HG02763 (cell line): ENCODE measurements around the gene RASSF5.
"Not testable (repeated sequence)": the region's sequence is repeated elsewhere in the genome, so short reads cannot be mapped to it uniquely, and the experiment has no call there.

Experiments
- ATAC-seq: cut with Tn5 transposase; IDR thresholded peaks from one replicate; pipeline ENCODE4 v1.9.1; 2021; ENCODE audit warnings: mild to moderate bottlenecking, moderate library complexity; ENCODE audit not compliant: unreplicated experiment

The RASSF5 gene

DNA sequence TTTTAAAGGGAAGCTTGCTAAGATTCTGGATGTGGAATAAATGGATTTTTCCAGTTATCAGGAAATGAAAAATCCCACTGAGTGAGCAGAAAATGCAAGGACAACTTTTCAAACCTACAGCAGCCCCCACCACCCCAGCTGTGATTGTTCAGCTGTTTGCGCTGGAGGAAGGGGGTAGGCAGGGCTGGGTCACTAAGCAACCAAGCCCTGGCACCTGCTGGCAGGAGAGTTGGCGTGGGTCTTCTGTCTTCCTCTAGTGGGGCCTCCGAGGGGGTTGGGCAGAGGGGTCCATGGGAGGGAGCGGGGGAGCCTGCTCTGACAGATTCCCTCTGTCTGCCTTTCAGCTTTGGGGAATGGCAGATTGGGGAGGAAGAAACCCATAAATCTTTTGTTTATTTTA lies 59.7 kb downstream of the RASSF5 start:
- ATAC-seq: no peak

DNA sequence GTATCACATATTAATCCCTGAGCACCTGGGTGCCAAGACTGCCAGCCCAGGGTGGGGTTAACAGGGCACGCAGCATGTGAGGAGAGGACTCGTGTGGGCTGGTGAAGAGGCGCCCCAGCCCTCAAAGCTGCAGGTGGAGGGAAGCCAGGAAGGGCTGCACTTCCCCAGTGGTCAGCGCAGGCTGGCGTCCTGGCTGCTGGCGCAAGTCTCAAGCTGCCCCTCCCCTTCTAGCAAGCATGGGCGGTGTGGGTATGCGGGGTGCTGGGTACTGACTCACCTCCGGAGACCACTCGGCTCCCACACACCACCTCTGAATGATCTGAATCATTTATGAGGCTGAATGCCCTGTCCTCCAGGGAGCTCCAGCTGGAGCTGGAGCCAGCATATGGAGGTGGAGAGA lies 60.9 kb downstream of the RASSF5 start:
- ATAC-seq: no peak

GRCh38 chr1:206568779-206569352 lies 61.5 kb downstream of the RASSF5 start:
- ATAC-seq: no peak

- ATAC-seq: no peak
These were observed 62.2 kb downstream of the RASSF5 start for GRCh38 chr1:206569556-206569955.

DNA sequence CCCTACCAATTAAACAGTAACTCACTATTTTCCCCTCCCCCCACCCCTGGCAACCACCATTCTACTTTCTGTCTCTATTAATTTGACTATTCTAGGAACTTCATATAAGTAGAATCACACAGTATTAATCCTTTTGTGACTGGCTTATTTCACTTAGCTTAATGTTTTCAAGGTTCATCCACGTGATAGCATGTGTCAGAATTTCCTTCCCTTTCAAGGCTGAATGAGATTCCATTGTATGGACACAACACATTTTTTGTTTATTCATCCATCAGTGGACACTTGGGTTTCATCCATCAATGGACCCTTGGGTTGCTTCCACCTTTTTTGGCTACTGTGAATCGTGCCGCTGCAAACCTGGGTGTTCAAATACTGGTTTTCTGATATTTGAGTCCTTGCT lies 63.2 kb downstream of the RASSF5 start:
- no peak for ATAC-seq

DNA sequence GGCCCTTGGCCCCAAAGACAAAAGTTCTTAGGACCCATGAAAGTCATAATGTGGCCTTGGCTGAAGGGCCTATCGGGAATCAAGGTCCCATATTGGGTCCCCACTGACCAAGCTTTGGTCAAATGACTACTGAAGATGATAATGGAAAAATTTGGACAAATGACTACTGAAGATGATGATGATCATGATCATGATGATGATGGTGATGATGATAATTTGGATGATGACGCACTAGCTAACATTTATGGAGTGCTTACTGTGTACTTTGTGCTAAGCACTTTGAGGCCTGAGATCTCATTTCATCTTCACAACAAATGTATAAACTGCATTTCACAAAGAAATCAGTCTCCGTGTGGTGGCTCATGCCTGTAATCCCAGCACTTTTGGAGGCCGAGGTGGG lies 65.5 kb downstream of the RASSF5 start:
- no peak for ATAC-seq

- no peak for ATAC-seq
These were observed 66.0 kb downstream of the RASSF5 start for GRCh38 chr1:206573319-206573718.

DNA sequence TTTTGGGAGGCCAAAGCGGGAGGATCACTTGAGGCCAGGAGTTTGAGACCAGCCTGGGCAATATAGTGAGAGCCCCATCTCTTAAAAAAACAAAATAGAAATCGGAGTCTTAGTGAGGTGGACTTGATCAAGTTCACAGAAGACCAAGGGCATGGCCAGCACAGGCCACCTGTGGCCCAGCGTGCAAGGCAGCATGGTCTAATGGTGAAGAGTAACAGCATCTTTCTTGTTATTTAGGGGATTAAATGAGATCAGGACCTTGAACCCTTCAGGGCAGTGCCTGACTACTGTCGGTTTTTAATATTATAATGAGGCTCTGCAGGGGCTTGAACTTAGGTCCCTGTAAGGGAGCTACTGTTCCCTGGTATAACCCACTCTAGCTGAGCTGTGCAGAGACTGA lies 66.4 kb downstream of the RASSF5 start:
- ATAC-seq: no peak

GRCh38 chr1:206575165-206575893 lies 68.0 kb downstream of the RASSF5 start:
- no peak for ATAC-seq

- ATAC-seq: no peak
These were observed 68.8 kb downstream of the RASSF5 start for GRCh38 chr1:206575894-206576737.

- no peak for ATAC-seq
These were observed 70.3 kb downstream of the RASSF5 start for GRCh38 chr1:206577626-206578025.

- no peak for ATAC-seq
These were observed 71.0 kb downstream of the RASSF5 start for GRCh38 chr1:206578068-206578977.

- no peak for ATAC-seq
These were observed 71.6 kb downstream of the RASSF5 start for GRCh38 chr1:206578978-206579374.

DNA sequence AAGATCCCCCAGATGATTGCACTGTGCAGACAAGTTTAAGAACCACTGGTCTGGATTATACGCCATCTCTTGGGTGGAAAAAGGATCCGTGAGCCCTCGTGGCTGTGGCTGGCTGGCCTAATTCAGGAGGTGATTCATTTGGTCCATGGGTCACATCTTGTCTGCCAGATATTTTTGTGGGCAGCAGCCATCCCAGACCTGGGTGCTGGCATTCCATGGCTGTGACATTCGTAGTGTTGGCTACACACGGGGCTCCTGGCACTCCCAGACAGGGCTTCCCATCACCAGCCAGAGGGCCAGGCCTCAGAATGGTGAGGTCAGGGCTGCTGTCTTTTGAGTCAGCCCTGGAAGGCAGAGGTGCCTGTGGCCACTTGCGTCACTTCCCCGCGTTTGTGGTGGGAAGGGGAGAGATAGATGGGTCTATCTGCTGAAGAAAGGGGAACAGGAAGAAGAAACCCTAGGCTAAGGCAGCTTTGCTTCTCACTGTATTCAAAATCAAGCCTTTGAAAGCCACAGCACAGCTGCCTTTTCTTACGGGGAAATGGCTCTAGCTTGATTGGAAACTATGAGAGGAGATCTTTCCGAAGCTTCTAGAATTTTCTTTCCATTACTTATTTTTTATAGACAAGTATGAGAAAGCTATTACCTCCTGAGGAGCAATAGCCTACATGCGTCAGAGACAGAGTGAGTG lies 72.6 kb downstream of the RASSF5 start:
- ATAC-seq: peak; percentile 76

GRCh38 chr1:206580438-206581113 lies 73.2 kb downstream of the RASSF5 start:
- ATAC-seq: peak; percentile 18

DNA sequence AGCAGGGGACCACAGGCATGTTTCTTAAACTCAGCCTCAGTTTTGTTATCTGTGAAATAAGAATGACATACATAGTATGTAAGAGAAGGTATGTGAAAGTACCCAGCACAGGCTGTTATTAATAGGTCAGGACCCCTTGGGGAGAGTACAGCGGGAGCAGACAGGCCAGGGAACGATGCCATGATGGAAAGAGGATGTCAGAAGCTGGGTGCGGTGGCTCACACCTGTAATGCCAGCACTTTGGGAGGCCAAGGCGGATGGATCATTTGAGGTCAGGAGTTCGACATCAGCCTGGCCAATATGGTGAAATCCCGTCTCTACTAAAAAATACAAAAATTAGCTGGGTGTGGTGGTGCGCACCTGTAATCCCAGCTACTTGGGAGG lies 73.8 kb downstream of the RASSF5 start:
- not testable (repeated sequence) for ATAC-seq

GRCh38 chr1:206581571-206581981 lies 74.2 kb downstream of the RASSF5 start:
- no peak for ATAC-seq

GRCh38 chr1:206582537-206582936 lies 75.2 kb downstream of the RASSF5 start:
- no peak for ATAC-seq

DNA sequence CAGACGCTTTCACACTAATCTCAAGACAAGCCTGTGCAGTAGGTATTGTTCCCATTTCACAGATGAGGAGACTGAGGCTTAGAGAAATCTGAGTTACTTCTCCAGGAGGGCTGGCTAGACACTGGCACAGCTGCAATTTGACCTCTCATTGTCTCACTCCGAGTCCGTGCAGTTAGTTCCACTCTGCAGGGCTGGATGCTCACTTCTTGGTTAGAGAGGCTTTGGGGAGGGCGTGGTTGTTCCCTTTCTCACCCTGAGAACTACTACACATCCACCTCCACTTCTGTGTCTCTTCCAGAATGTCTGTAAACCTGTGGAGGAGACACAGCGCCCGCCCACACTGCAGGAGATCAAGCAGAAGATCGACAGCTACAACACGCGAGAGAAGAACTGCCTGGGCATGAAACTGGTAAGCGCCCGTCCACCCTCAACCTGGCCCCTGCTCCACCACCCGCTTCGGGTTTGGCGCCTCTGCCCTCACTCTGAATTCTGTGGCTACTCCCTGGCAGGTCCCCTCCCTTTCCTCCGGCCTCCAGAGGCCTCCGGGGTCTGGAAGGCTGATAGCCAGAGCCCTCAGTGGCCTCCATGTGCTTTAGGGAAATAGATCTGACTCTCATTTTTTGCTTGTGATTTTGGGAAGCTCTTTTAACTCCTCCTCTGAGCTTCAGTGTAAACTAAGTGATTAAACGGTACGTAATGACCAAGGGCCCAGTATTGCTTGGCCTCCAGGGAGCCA lies 75.8 kb downstream of the RASSF5 start:
- ATAC-seq: no peak
